LNCaP clone FGC (cell line): ENCODE data around the gene FAM120A.

Experiments
- DNase-seq: peaks from one replicate; pipeline ENCODE4 v3.0.0-alpha.2; 2011; ENCODE audit warnings: low read depth
- H3K4me3 ChIP-seq: 2 replicates; pipeline ENCODE4 v1.5.1; 2011; ENCODE audit warnings: mild to moderate bottlenecking, low read depth, low read length, control low read depth
- CTCF ChIP-seq: IDR thresholded peaks from 2 replicates; pipeline ENCODE4 v1.5.1; 2012; ENCODE audit warnings: mild to moderate bottlenecking; ENCODE audit not compliant: control insufficient read depth, insufficient read depth; ENCODE audit errors: extremely low read depth

Gene FAM120A

GRCh38 chr9:93560991-93561390 lies 109.5 kb downstream of the FAM120A start:
- TF ChIP-seq CTCF: no peak
- no peak for DNase-seq
- H3K4me3 ChIP-seq: no peak overlapping the region

- DNase-seq: no peak
- no peak for TF ChIP-seq CTCF
- no peak overlapping the region for H3K4me3 ChIP-seq
Measured at GRCh38 chr9:93562157-93562556, 110.7 kb downstream of the FAM120A start.

GRCh38 chr9:93565089-93565488 lies 113.6 kb downstream of the FAM120A start:
- TF ChIP-seq CTCF: no peak
- H3K4me3 ChIP-seq: no peak overlapping the region
- DNase-seq: no peak

- peak overlapping the region; percentile 74 for H3K4me3 ChIP-seq
- TF ChIP-seq CTCF: peak; percentile 89
- DNase-seq: peak; percentile 81
Measured at GRCh38 chr9:93566408-93567270, 115.2 kb downstream of the FAM120A start.

- DNase-seq: no peak
- no peak for TF ChIP-seq CTCF
- H3K4me3 ChIP-seq: peak overlapping the region; percentile 74
Measured at GRCh38 chr9:93567271-93567959, 115.9 kb downstream of the FAM120A start.

- no peak for TF ChIP-seq CTCF
- no peak for DNase-seq
- H3K4me3 ChIP-seq: no peak overlapping the region
Measured at GRCh38 chr9:93568169-93568568, 116.7 kb downstream of the FAM120A start.
